Gastrocnemius medialis (tissue), 4 donors: ENCODE measurements around the gene NEURL4. TPM values are rescaled to one million over a fixed set of nuclear protein-coding genes. Genes with fewer than 3 reads are reported as not detected.

Experiments used
- ATAC-seq, 2 donors: fragments of 150-250 bp; one replicate each; pipeline ENCODE4 v1.9.1; 2016
- DNase-seq, 2 donors: peaks; one replicate each; pipeline ENCODE4 v3.0.0-alpha.2; 2019
- H3K27ac ChIP-seq, 4 donors: fragments of 200-600 bp; sonication (generic); 1 replicate in 1 of 4; 2 replicates in 3 of 4; pipeline ENCODE4 v1.5.1; 2016 to 2018; ENCODE audit warnings: mild to moderate bottlenecking in 2 of 4, moderate library complexity in 1 of 4
- H3K27me3 ChIP-seq, 3 donors: fragments of 200-600 bp; sonication (generic) in 2 of 3; 1 replicate in 1 of 3; 2 replicates in 2 of 3; pipeline versions ENCODE4 v1.5.1 to v1.6.0; 2016 to 2019; ENCODE audit warnings: mild to moderate bottlenecking in 1 of 3, moderate library complexity in 1 of 3
- H3K36me3 ChIP-seq, 2 donors: fragments of 200-600 bp; sonication (generic) in 1 of 2; one replicate each; pipeline ENCODE4 v1.5.1; 2017 to 2018
- H3K4me1 ChIP-seq, 2 donors: fragments of 200-600 bp; sonication (generic) in 1 of 2; one replicate each; pipeline ENCODE4 v1.5.1; 2016 to 2017; ENCODE audit warnings: mild to moderate bottlenecking in 2 of 2
- H3K4me3 ChIP-seq, 4 donors: fragments of 200-600 bp; sonication (generic) in 3 of 4; 1 replicate in 1 of 4; 2 replicates in 3 of 4; pipeline ENCODE4 v1.5.1; 2016 to 2019; ENCODE audit warnings: mild to moderate bottlenecking in 2 of 4
- H3K9me3 ChIP-seq, 3 donors: fragments of 200-600 bp; sonication (generic) in 2 of 3; 1 replicate in 1 of 3; 2 replicates in 2 of 3; pipeline ENCODE4 v1.5.1; 2016 to 2019
- POLR2A ChIP-seq, 2 donors: fragments of 450-650 bp; IDR thresholded peaks; one replicate each; pipeline ENCODE4 v1.6.1; 2017; ENCODE audit warnings: antibody characterized with exemption in 2 of 2, mild to moderate bottlenecking in 2 of 2, moderate library complexity in 2 of 2
- in situ Hi-C, 4 donors: fragments of 200-750 bp; cut with MboI; loops; one replicate each; pipeline versions ENCODE4 v1.15.0 to v1.8.0; 2017; ENCODE audit warnings: low sequenced_read_pairs in 4 of 4
- intact Hi-C: fragments of 100-400 bp; cut with DNase I; formaldehyde crosslinking; loops from one replicate; pipeline ENCODE4 v1.15.1; 2023; ENCODE audit warnings: low total_unique reads
- total RNA-seq, 4 donors: library from RNA; depleted of rRNA; stranded (reverse); fragments of >200 nt; gene quantifications; one replicate each; pipeline versions ENCODE4 v1.1.0 to v1.2.3, GENCODE V29; 2016
- TF ChIP-seq, protein P1 (sequence below), 5 experiments: fragments of 450-650 bp in 3 of 5; fragments of 200-600 bp in 2 of 5; sonication (generic) in 2 of 5; IDR thresholded peaks in 4 of 5; conservative IDR thresholded peaks in 1 of 5; 1 replicate in 4 of 5; 2 replicates in 1 of 5; pipeline ENCODE4 v1.5.1; 2016 to 2019; ENCODE audit warnings: antibody characterized with exemption in 5 of 5, mild to moderate bottlenecking in 3 of 5, moderate library complexity in 3 of 5

NEURL4 gene
- total RNA-seq, 4 donors from 2014 or later, result 21.8 to 26.7 (median 23.5) TPM

DNA sequence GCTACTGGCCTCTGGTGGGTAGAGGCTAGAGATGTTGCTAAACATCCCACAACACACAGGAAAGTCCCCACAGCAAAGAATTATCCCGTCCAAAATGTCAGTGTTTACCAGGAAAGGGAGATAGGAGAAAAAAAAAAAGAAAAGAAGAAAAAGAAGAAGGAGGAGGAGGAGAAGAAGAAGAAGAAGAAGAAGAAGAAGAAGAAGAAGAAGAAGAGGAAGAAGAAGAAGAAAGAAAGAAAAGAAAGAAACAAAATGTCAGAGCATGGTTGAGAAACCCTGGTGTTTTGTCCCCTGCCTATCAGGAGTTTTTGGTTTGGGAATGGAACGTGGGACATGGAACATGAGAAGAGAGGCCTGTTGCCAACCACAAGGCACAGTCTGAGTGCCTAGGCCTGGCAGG, 28.2 kb upstream of the NEURL4 start:
- in situ Hi-C loops (loop anchor here in 2 of 4 donors (25.0 kb wide), 2 partner anchors 155 to 180 kb away; partner anchors contain the start of gene TNFSF12 (in 1 of the 2)), intact Hi-C loops (no loop called here)
- Histone ChIP-seq H3K27ac (no peak overlapping the region), H3K4me3 (no peak overlapping the region), H3K27me3 (no peaks in the 10 kb centered on the region), H3K9me3 (no peaks in the 10 kb centered on the region), H3K4me1 (peaks cover 13% of the 10 kb centered on the region in 2 donors), H3K36me3 (no peaks in the 10 kb centered on the region)
- TF ChIP-seq, protein P1, sequence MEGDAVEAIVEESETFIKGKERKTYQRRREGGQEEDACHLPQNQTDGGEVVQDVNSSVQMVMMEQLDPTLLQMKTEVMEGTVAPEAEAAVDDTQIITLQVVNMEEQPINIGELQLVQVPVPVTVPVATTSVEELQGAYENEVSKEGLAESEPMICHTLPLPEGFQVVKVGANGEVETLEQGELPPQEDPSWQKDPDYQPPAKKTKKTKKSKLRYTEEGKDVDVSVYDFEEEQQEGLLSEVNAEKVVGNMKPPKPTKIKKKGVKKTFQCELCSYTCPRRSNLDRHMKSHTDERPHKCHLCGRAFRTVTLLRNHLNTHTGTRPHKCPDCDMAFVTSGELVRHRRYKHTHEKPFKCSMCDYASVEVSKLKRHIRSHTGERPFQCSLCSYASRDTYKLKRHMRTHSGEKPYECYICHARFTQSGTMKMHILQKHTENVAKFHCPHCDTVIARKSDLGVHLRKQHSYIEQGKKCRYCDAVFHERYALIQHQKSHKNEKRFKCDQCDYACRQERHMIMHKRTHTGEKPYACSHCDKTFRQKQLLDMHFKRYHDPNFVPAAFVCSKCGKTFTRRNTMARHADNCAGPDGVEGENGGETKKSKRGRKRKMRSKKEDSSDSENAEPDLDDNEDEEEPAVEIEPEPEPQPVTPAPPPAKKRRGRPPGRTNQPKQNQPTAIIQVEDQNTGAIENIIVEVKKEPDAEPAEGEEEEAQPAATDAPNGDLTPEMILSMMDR (IDR thresholded peaks at IDR 0.05 in 4 of 5, conservative IDR thresholded peaks at IDR 0.05 in 1 of 5), result no peak
- TF ChIP-seq POLR2A (IDR thresholded peaks at IDR 0.05), result no peak
- DNase-seq, result no peak
- ATAC-seq, result no peak

DNA sequence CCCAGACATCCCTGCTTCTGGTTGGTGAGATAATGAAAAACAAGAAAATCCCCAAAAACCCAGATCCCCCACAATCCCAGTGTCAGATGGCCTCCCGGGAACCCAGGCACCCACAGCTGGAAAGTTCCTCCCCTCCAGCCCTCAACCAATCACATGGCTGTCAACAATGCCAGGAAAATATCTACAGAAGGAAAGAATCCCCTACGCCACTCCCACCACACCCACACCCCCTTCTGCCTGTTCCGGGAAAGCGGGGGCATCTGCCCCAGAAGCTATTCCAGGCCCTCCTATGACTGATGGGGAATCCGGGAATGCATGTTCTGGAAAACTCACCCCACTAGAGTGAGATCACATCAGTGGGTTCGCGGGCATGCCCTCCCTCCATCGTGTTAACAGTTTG, 27.6 kb upstream of the NEURL4 start:
- H3K27me3 ChIP-seq, result no peaks in the 10 kb centered on the region
- TF ChIP-seq, protein P1 (IDR thresholded peaks at IDR 0.05 in 4 of 5, conservative IDR thresholded peaks at IDR 0.05 in 1 of 5), result no peak
- TF ChIP-seq POLR2A (IDR thresholded peaks at IDR 0.05), result no peak
- ATAC-seq (no peak), DNase-seq (no peak)
- H3K27ac ChIP-seq, result no peak overlapping the region
- no peaks in the 10 kb centered on the region for H3K36me3 ChIP-seq
- no peak overlapping the region for H3K4me3 ChIP-seq
- H3K4me1 ChIP-seq, result peaks cover 13% of the 10 kb centered on the region in 2 donors
- intact Hi-C loops, result loop anchor here (1.0 kb wide), 2 partner anchors 38 to 205 kb away; partner anchors contain the start of genes PLSCR3 and SENP3
- in situ Hi-C loops, result loop anchor here in 2 of 4 donors (25.0 kb wide), 2 partner anchors 156 to 181 kb away; partner anchors contain the start of gene TNFSF12 (in 1 of the 2)
- no peaks in the 10 kb centered on the region for H3K9me3 ChIP-seq

DNA sequence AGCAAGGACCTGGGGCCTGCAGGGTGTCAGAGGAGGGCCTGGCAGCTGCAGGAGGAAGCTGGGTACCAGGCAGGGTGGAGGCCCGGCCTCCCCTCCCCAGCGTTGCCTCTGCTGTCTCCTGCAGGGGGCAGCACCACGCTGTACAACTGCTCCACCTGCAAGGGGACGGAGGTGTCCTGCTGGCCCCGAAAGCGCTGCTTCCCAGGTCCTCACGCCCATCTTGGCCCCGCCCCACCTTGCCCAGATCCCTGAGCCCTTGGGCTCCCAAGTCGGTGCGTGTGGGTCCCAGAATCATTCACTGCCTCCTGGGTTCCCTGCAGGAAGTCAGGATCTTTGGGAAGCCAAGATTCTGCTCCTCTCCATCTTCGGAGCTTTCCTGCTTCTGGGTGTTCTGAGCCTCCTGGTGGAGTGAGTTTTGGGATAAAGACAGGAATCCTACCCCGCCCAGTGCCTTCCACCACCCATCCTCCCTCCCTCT, 27.0 kb upstream of the NEURL4 start:
- intact Hi-C loops, result loop anchor here (1.0 kb wide), 2 partner anchors 38 to 205 kb away; partner anchors contain the start of genes PLSCR3 and SENP3
- no peak for TF ChIP-seq POLR2A (IDR thresholded peaks at IDR 0.05)
- TF ChIP-seq, protein P1 (IDR thresholded peaks at IDR 0.05 in 4 of 5, conservative IDR thresholded peaks at IDR 0.05 in 1 of 5), result peak; percentile 81 to 91 (median 85)
- Histone ChIP-seq H3K27ac (no peak overlapping the region), H3K4me1 (peaks cover 13% of the 10 kb centered on the region in 2 donors), H3K4me3 (no peak overlapping the region), H3K36me3 (no peaks in the 10 kb centered on the region), H3K9me3 (no peaks in the 10 kb centered on the region), H3K27me3 (no peaks in the 10 kb centered on the region)
- ATAC-seq, result peak in 1 of 2 donors; percentile 17
- peak; percentile 41 to 68 for DNase-seq
- in situ Hi-C loops, result loop anchor here in 2 of 4 donors (25.0 kb wide), 2 partner anchors 156 to 181 kb away; partner anchors contain the start of gene TNFSF12 (in 1 of the 2)

DNA sequence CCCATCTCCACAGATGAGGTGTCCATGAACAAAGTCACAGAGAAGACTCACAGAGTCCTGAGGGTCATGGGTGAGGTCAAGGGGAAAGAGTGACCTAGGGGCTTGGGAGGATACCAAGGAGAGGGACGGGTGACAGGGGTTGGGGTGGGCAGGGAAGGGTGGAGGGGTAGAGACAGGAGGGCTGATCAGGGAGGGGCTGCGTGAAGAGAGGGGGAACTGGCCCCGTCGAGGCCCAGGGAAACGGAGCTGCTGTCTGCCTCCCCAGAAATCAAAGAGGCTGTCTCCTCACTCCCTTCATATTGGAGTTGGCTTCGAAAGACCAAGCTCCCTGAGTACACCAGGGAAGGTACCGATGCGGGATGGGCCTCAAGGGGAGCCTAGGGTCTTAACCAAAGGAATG, 26.4 kb upstream of the NEURL4 start:
- Histone ChIP-seq H3K27me3 (no peaks in the 10 kb centered on the region), H3K27ac (no peak overlapping the region), H3K36me3 (no peaks in the 10 kb centered on the region), H3K9me3 (no peaks in the 10 kb centered on the region), H3K4me1 (peaks cover 13 to 19% of the 10 kb centered on the region in 2 donors), H3K4me3 (no peak overlapping the region)
- ATAC-seq (no peak), DNase-seq (no peak)
- TF ChIP-seq, protein P1 (IDR thresholded peaks at IDR 0.05 in 4 of 5, conservative IDR thresholded peaks at IDR 0.05 in 1 of 5), result no peak
- in situ Hi-C loops, result loop anchor here in 2 of 4 donors (25.0 kb wide), 2 partner anchors 157 to 182 kb away; partner anchors contain the start of gene TNFSF12 (in 1 of the 2)
- intact Hi-C loops, result no loop called here
